ENCODE results near the gene LPAR1.
"Not testable (repeated sequence)": the region's sequence is repeated elsewhere in the genome, so short reads cannot be mapped to it uniquely, and the experiment has no call there.

LPAR1 gene

DNA sequence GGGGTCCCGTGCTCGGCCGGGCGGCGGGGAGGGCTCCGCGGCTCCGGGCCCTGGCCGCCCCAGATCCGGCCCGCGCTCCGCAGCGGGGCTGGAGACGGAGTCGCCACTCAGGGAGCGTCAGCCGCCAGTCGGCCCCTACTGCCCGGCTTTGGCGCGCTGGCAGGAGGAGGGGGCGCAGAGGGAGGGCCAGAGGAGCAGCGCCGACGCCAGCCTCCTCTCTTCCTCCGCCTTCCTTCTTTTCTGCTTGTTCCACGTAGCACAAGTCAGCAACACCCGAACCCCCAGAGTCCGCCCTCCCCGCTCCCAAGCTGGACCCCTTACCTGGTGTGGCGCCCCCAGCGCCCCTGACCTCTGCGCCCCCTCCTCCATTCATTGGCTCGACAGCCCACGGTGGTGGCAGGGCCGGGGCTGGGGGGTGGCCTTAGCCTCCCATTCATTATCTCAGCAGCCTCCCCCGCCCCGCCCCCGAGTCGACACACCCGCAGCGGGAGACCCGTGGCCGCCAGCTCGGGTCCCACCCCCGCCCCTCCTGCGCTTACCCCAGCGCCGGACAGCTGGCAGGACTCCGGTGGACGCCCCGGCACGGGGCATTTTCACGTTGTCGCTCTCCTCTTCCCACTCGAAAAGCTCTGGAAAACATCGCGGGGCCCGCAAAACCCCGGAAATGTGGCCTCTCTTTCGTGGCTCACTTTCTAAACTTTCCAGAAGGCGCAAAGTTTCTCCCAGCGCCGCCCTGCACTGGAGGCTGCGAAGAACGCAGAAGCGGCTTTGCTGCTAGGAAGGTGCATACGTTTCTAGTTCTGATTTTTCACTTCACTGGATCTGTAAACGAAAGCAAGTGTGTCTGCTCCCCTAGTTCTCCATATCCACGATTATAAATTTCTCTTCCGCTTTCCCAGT lies at the start of gene LPAR1:
Gene LPAR1 (minus strand): TSS at position 140 of the 900 bp plus-strand sequence. CDS start 66,353 bp downstream, outside the sequence.
- no peak for DNase-seq (ENCODE audit: low spot score)

GRCh38 chr9:111078391-111079038 lies 40.2 kb upstream of the LPAR1 start:
- DNase-seq (ENCODE audit: low spot score): no peak

DNA sequence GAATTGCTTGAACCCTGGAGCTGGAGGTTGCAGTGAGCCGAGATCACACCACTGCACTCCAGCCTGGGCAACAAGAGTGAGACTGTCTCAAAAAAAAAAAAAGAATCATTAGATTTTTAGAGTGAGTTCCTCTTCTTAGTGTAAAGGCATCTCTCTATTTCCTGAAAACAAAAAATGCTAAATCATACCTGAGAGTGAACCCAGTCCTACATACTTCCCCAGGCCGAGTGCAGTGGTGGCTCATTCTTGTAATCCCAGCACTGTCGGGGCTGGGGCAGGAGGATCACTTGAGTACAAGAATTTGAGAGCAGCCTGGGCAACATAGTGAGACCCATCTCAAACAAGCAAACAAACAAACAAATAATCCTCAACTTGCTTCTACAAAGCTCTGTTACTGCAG lies 38.2 kb upstream of the LPAR1 start:
- DNase-seq (ENCODE audit: low spot score): no peak

DNA sequence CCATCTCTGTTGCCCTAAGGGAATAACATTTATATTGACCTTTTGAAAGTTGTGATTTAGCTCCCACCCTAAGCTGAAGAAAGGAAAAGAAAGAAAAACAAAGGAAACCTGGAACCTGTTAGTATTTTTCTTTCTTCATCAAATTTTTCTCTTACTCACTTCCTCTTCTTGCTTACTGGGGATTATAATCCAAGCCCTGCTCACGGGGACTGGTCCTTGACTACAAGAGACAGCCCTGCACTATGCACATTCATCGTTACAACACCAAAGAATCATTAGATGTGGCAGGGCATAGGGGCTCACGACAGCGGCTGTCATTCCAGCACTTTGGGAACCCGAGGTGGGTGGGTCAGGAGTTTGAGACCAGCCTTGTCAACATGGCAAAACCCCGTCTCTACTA lies 37.8 kb upstream of the LPAR1 start:
- DNase-seq (ENCODE audit: low spot score): no peak

- DNase-seq (ENCODE audit: low spot score): no peak
These were observed 36.1 kb upstream of the LPAR1 start for GRCh38 chr9:111074395-111074794.

GRCh38 chr9:111069183-111069582 lies 30.9 kb upstream of the LPAR1 start:
- DNase-seq (ENCODE audit: low spot score): no peak

GRCh38 chr9:111068771-111069170 lies 30.5 kb upstream of the LPAR1 start:
- no peak for DNase-seq (ENCODE audit: low spot score)

DNA sequence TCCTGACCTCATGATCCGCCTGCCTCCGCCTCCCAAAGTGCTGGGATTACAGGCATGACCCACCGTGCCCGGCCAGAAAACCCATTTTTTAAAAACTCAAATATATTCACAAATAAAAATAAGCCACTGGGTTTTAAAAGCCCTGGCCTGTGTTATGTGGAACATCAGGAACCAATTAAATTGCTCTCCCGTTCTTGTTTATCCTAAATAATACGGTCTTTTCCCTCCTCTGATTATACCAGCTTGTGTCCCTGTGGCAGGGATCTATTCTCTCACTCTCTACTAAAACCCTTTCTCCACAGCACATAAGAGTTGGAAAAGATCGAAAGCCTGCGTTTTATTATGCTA lies 30.1 kb upstream of the LPAR1 start:
- no peak for DNase-seq (ENCODE audit: low spot score)

- no peak for DNase-seq (ENCODE audit: low spot score)
These were observed 28.2 kb upstream of the LPAR1 start for GRCh38 chr9:111066468-111066867.

- DNase-seq (ENCODE audit: low spot score): no peak
These were observed 27.1 kb upstream of the LPAR1 start for GRCh38 chr9:111065414-111065813.

DNA sequence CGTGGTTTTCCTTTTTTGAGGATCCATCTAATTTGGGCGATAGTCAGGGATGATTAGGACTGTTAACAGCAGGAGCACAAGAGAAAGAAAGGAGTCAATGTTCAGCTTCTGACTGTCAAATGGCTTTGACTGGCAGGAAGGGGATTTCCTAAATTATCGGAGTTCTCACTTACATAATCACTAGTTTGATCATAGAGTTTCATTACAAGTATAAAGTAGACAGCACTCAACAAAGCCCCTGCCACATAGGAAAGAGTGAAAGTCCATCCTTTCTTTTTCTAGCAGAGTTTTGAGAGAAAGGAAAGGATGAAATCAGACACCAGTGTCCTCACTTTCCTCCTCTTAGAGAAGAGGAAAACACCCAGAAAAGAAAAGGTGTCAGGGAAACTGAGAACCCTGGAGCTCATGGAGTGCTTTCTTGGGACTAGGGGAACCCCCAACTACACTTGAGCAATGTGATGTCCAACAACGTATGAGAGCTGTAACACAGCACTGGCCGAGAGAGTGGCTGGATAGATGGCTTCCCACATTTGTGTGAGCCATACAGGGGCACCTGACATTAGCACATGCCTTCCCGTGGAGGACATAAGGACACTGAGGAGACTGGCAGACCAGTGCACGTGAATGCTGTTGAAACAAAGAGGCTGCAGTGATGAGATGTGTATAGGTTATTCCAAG lies 26.0 kb upstream of the LPAR1 start:
- DNase-seq (ENCODE audit: low spot score): no peak

DNA sequence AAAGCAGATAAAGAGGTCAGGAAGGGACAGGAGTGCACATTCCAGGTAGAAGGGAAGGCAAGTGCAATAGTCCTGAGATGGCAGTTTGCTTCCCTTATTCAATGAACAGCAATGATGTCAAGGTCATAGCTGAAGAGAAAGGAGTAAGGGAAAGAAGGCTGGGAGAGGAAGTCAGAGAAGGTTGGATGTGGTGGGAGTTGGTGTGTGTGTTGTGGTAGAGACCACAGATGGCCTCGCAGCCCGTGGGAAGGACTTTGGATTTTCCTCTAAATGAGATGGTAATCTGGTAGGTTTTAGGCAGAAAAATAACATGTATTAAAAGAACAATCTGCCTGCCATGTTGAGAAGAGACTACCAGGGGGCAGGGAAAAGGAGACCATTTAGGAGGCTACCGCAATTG lies 25.1 kb upstream of the LPAR1 start:
- DNase-seq (ENCODE audit: low spot score): no peak

GRCh38 chr9:111058166-111058565 lies 19.9 kb upstream of the LPAR1 start:
- no peak for DNase-seq (ENCODE audit: low spot score)

DNA sequence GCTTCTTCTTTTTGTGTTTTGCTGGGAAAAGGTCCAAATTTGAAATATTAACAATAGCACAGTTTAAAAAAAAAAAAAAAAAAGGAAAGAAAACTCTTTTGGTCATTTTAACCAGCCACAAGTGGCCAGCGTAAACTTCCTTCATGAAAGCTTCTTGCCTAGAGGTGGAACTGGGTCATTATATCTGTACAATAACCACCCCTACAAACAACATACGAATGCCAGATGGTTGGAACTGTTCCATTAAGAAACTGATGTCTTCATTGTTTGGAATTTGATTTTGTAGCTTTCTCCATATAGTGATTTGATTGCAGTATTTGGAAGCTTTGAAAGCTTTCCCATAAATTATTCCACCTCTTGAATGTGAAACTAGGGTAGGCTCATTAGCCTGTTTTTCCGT lies 18.3 kb upstream of the LPAR1 start:
- no peak for DNase-seq (ENCODE audit: low spot score)

GRCh38 chr9:111052791-111053190 lies 14.5 kb upstream of the LPAR1 start:
- DNase-seq (ENCODE audit: low spot score): no peak

DNA sequence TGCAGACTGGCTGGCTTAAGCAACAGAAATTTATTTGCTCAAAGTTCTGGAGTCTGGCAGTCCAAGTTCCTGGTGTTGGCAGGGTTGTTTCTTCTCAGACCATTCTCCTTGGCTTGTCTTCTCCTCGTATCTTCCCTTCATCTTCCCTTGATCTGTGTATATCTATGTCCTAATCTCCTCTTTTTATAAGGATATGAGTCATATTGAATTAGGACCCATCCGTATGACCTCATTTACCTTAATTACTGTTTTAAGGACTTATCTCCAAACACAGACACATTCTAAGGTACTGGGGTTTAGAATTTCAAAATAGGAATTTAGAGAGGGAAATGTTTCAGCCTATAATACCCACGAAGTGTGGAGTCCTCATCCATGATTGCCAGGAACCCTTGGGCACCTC lies 13.1 kb upstream of the LPAR1 start:
- no peak for DNase-seq (ENCODE audit: low spot score)

DNA sequence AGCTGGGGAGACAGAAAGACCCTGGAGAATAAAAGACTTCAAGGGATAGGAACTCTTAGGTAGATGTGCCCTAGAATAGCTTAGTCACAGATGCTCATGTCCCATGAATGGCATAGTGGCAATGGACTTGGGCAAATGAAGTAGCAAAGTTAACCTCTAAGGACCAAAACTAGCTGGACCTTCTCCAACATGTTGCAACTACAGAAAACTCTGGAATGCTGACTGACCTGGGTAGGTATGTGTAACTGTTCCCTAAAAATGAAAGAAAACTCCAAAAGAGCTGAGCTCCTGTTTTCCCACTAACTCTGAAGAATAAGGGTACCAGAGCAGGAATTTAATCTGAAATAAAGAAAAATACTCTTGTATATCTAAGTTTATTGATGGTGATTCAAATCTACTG lies 12.5 kb upstream of the LPAR1 start:
- DNase-seq (ENCODE audit: low spot score): no peak

DNA sequence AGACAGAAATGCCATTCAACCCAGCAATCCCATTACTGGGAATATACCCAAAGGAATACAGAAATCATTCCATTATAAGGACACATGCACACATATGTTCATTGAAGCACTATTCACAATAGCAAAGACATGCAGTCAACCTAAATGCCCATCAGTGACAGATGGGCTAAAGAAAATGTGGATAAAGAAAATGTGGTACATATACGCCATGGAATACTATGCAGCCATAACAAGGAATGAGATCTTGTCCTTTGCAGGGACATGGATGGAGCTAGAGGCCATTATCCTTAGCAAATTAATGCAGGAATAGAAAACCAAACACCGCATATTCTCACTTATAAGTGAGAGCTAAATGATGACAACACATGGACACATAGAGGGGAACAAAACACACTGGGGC lies 9.0 kb upstream of the LPAR1 start:
- DNase-seq (ENCODE audit: low spot score): not testable (repeated sequence)

- no peak for DNase-seq (ENCODE audit: low spot score)
These were observed 3.6 kb upstream of the LPAR1 start for GRCh38 chr9:111041902-111042301.

GRCh38 chr9:111040494-111040893 lies 2.2 kb upstream of the LPAR1 start:
- DNase-seq (ENCODE audit: low spot score): no peak

DNA sequence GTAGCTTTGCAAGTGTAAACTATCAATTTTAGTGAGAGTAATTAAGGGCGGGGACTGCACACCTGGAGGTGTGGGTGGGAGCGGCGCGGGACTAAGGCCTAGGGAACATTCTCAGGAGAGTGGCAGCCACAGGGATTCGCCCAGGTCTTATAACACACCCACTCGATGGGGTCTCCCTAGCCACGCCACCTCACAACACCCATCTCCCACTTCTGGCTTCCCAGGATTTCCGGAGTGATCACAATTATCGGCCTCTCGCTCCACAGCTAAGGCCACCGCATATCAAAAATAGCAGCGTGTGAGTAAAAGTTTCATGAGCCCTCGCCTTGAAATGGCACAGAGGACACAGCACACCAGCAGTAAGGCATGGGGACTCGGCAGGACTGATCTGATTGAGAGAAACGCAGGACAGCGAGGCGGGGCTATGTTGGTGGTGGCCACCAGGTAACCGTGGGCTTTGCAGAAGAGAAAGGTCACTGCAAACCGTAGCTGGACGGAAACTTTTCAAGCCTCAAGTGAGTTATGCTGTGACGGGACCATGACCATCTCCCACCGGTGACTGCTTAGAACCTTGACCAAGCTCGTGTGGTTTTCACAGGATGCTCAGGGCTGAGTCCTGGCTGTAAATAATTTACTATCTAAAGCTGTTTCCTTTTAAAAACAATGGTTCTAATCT lies 1.1 kb upstream of the LPAR1 start:
- DNase-seq (ENCODE audit: low spot score): no peak

- no peak for DNase-seq (ENCODE audit: low spot score)
These were observed 451 bp downstream of the LPAR1 start for GRCh38 chr9:111037708-111038330.
